Neural cell (in vitro differentiated cells): ENCODE measurements around the gene TOR3A. TPM values are rescaled to one million over a fixed set of nuclear protein-coding genes. Genes with fewer than 3 reads are reported as not detected.

Experiments
- H2AFZ ChIP-seq: fragments of 200-600, 300-800 bp; sonication (generic), shearing (Covaris generic); 2 replicates; pipeline ENCODE4 v1.6.0; 2014; ENCODE audit warnings: low read depth, mild to moderate bottlenecking, antibody characterized with exemption, low read length, moderate library complexity
- H3F3A ChIP-seq: fragments of 200-600 bp; shearing (Covaris generic); 2 replicates; pipeline ENCODE4 v1.6.1; 2016; ENCODE audit warnings: mild to moderate bottlenecking, moderate library complexity, mixed read lengths, antibody characterized with exemption, low read length; ENCODE audit not compliant: insufficient read depth, poor library complexity, severe bottlenecking
- H3K27ac ChIP-seq: fragments of 200-600, 300-800 bp; sonication (generic), shearing (Covaris generic); 2 replicates; pipeline ENCODE4 v1.5.1; 2014; ENCODE audit warnings: mild to moderate bottlenecking, low read length, moderate library complexity
- H3K27me3 ChIP-seq: fragments of 300-800, 200-600 bp; sonication (generic), shearing (Covaris generic); 2 replicates; pipeline ENCODE4 v1.6.0; 2014; ENCODE audit warnings: mild to moderate bottlenecking, low read depth, low read length, moderate library complexity; ENCODE audit not compliant: insufficient read depth
- H3K36me3 ChIP-seq: fragments of 300-800, 200-600 bp; sonication (generic), shearing (Covaris generic); 2 replicates; pipeline ENCODE4 v1.5.1; 2014; ENCODE audit warnings: mild to moderate bottlenecking, antibody characterized with exemption, low read length, moderate library complexity; ENCODE audit not compliant: insufficient read depth
- H3K4me2 ChIP-seq: fragments of 300-800, 200-600 bp; sonication (generic), shearing (Covaris generic); 2 replicates; pipeline ENCODE4 v1.6.0; 2014; ENCODE audit warnings: mild to moderate bottlenecking, low read length
- H3K4me3 ChIP-seq: fragments of 300-800, 200-600 bp; sonication (generic), shearing (Covaris generic); 2 replicates; pipeline ENCODE4 v1.5.1; 2014; ENCODE audit warnings: mild to moderate bottlenecking, low read length, moderate library complexity
- H3K79me2 ChIP-seq: fragments of 200-600 bp; shearing (Covaris generic); replicated peaks from 2 replicates; pipeline ENCODE4 v1.6.0; 2014; ENCODE audit warnings: mild to moderate bottlenecking, low read length, moderate library complexity; ENCODE audit not compliant: insufficient read depth
- H3K9ac ChIP-seq: fragments of 300-800, 200-600 bp; sonication (generic), shearing (Covaris generic); 2 replicates; pipeline ENCODE4 v1.6.1; 2016; ENCODE audit warnings: mild to moderate bottlenecking, low read length, mixed read lengths
- H3K9me2 ChIP-seq: fragments of 200-600 bp; shearing (Covaris generic); 2 replicates; pipeline ENCODE4 v1.6.1; 2016; ENCODE audit warnings: mild to moderate bottlenecking, low read length, mixed read lengths; ENCODE audit not compliant: insufficient read depth
- H3K9me3 ChIP-seq: fragments of 200-600, 300-800 bp; sonication (generic), shearing (Covaris generic); 2 replicates; pipeline ENCODE4 v1.6.1; 2016; ENCODE audit warnings: mild to moderate bottlenecking, mixed run types, low read length, moderate library complexity, mixed read lengths
- H4K20me1 ChIP-seq: fragments of 200-600 bp; shearing (Covaris generic); 2 replicates; pipeline ENCODE4 v1.6.1; 2016; ENCODE audit warnings: mild to moderate bottlenecking, mixed run types; ENCODE audit not compliant: insufficient read depth
- CTCF ChIP-seq: fragments of 450-650 bp; IDR thresholded peaks from 2 replicates; pipeline ENCODE4 v1.5.1; 2014; ENCODE audit warnings: antibody characterized with exemption, mild to moderate bottlenecking, moderate library complexity; ENCODE audit not compliant: poor library complexity, severe bottlenecking
- EP300 ChIP-seq: fragments of 450-650 bp; conservative IDR thresholded peaks from 2 replicates; pipeline ENCODE4 v1.6.1; 2014; ENCODE audit warnings: antibody characterized with exemption, mild to moderate bottlenecking, moderate library complexity; ENCODE audit not compliant: poor library complexity, severe bottlenecking
- EZH2 ChIP-seq: fragments of 200-600, 300-800 bp; shearing (Covaris generic), sonication (generic); IDR thresholded peaks from 2 replicates; pipeline ENCODE4 v1.6.1; 2014; ENCODE audit warnings: antibody characterized with exemption, low read length, borderline replicate concordance, mild to moderate bottlenecking; ENCODE audit not compliant: insufficient read depth, poor library complexity, severe bottlenecking
- MXI1 ChIP-seq: fragments of 450-650 bp; conservative IDR thresholded peaks from 2 replicates; pipeline ENCODE4 v1.6.1; 2014; ENCODE audit warnings: antibody characterized with exemption, mild to moderate bottlenecking; ENCODE audit not compliant: poor library complexity, severe bottlenecking
- POLR2AphosphoS5 ChIP-seq: IDR thresholded peaks from 2 replicates; pipeline ENCODE4 v1.6.1; 2012
- REST ChIP-seq: IDR thresholded peaks from 2 replicates; pipeline ENCODE4 v1.6.1; 2012; ENCODE audit warnings: borderline replicate concordance
- SMC3 ChIP-seq: fragments of 450-650 bp; conservative IDR thresholded peaks from 2 replicates; pipeline ENCODE4 v1.6.1; 2014; ENCODE audit warnings: antibody characterized with exemption, mild to moderate bottlenecking, moderate library complexity; ENCODE audit not compliant: poor library complexity
- TAF1 ChIP-seq: IDR thresholded peaks from 2 replicates; pipeline ENCODE4 v1.6.1; 2012; ENCODE audit warnings: low read depth
- polyA plus RNA-seq: library from polyadenylated mRNA; depleted of rRNA; stranded (reverse); fragments of >200 nt; gene quantifications from 2 replicates; pipeline ENCODE4 v1.2.3, GENCODE V29; 2014

Gene TOR3A
- polyA plus RNA-seq, 1 donor from 2014 or later: 13.5 TPM

GRCh38 chr1:179089827-179090482, 8.1 kb downstream of the TOR3A start:
- H3K27ac ChIP-seq: no peak overlapping the region

GRCh38 chr1:179090522-179090921, 8.7 kb downstream of the TOR3A start:
- H3K9me2 ChIP-seq: no peaks in the 10 kb centered on the region
- no peaks in the 10 kb centered on the region for H3K36me3 ChIP-seq
- no peak overlapping the region for H3K4me2 ChIP-seq
- H3K27ac ChIP-seq: no peak overlapping the region
- no peaks in the 10 kb centered on the region for H3K79me2 ChIP-seq
- H3K9me3 ChIP-seq: no peaks in the 10 kb centered on the region
- no peaks in the 10 kb centered on the region for H3K27me3 ChIP-seq
- H3F3A ChIP-seq: no peaks in the 10 kb centered on the region
- H3K4me3 ChIP-seq: no peak overlapping the region
- no peaks in the 10 kb centered on the region for H4K20me1 ChIP-seq
- no peak overlapping the region for H3K9ac ChIP-seq
- no peak overlapping the region for H2AFZ ChIP-seq
- TF ChIP-seq POLR2AphosphoS5: no peak
- no peak for TF ChIP-seq EZH2
- no peak for TF ChIP-seq CTCF
- TF ChIP-seq EP300: no peak
- no peak for TF ChIP-seq REST
- TF ChIP-seq TAF1: no peak

More at GRCh38 chr1:179089827-179090482, 8.1 kb downstream of the TOR3A start:
- Histone ChIP-seq H3K4me3 (no peak overlapping the region), H3F3A (no peaks in the 10 kb centered on the region), H3K79me2 (no peaks in the 10 kb centered on the region), H3K9ac (no peak overlapping the region), H3K36me3 (no peaks in the 10 kb centered on the region), H2AFZ (no peak overlapping the region), H3K27me3 (no peaks in the 10 kb centered on the region), H3K9me3 (no peaks in the 10 kb centered on the region), H3K4me2 (no peak overlapping the region), H3K9me2 (no peaks in the 10 kb centered on the region), H4K20me1 (no peaks in the 10 kb centered on the region)
- TF ChIP-seq MXI1 (no peak), TAF1 (no peak), EZH2 (no peak), CTCF (no peak), REST (no peak), EP300 (no peak), SMC3 (no peak)
